K562 (cell line): ENCODE data around the gene ARL11. TPM values are rescaled to one million over a fixed set of nuclear protein-coding genes. Genes with fewer than 3 reads are reported as not detected.

Experiments
- CBFA2T3 ChIP-seq: fragments of 450-650 bp; IDR thresholded peaks from 2 replicates; pipeline ENCODE4 v1.6.1; 2017
- CHCHD3 ChIP-seq: fragments of 250-450 bp; sonication (Bioruptor Pico); IDR thresholded peaks from 2 replicates; pipeline ENCODE4 v2.1.2; 2022; ENCODE audit warnings: mild to moderate bottlenecking
- JUND ChIP-seq, 2 experiments: IDR thresholded peaks; 2 replicates in 1 of 2; 3 replicates in 1 of 2; pipeline ENCODE4 v1.6.1; 2011; ENCODE audit warnings: borderline replicate concordance in 2 of 2, low read depth in 2 of 2, low read length in 2 of 2, improper control_type of control experiment in 1 of 2, missing biosample characterization in 1 of 2, missing genetic modification characterization in 1 of 2, missing genetic modification reagents in 1 of 2
- KAT8 ChIP-seq: fragments of 450-650 bp; IDR thresholded peaks from 2 replicates; pipeline ENCODE4 v1.6.1; 2016; ENCODE audit warnings: low read depth, mild to moderate bottlenecking
- NCOA1 ChIP-seq: fragments of 450-650 bp; IDR thresholded peaks from 2 replicates; pipeline ENCODE4 v1.6.1; 2016; ENCODE audit warnings: low read depth
- NR2F6 ChIP-seq: fragments of 450-650 bp; formaldehyde crosslinking; IDR thresholded peaks from 2 replicates; pipeline ENCODE4 v1.4.0; 2020; ENCODE audit warnings: mild to moderate bottlenecking
- PHF21A ChIP-seq: fragments of 450-650 bp; IDR thresholded peaks from 2 replicates; pipeline ENCODE4 v1.6.1; 2017; ENCODE audit warnings: low read depth, borderline replicate concordance
- POLR3A ChIP-seq: IDR thresholded peaks from 2 replicates; pipeline ENCODE4 v1.6.1; 2011; ENCODE audit warnings: borderline replicate concordance, mild to moderate bottlenecking, moderate library complexity; ENCODE audit not compliant: insufficient read length, insufficient read depth; ENCODE audit errors: extremely low read depth
- SRF ChIP-seq, 2 experiments: fragments of 250-450, 450-650 bp in 1 of 2; sonication (Bioruptor Pico) in 1 of 2; sonication (generic) in 1 of 2; formaldehyde crosslinking; IDR thresholded peaks; 2 replicates each; pipeline versions ENCODE4 v1.5.0 to v1.5.1; 2020 to 2022; ENCODE audit warnings: mild to moderate bottlenecking in 1 of 2, missing genetic modification reagents in 1 of 2
- STAT5B ChIP-seq: fragments of 250-450 bp; sonication (Bioruptor Pico); IDR thresholded peaks from 2 replicates; pipeline ENCODE4 v1.8.0; 2021; ENCODE audit warnings: mild to moderate bottlenecking, inconsistent platforms
- TAF15 ChIP-seq: fragments of 200-400 bp; formaldehyde crosslinking; IDR thresholded peaks from 2 replicates; pipeline ENCODE4 v1.6.1; 2017; ENCODE audit warnings: mild to moderate bottlenecking, low read depth, low read length, moderate library complexity
- TRIM24 ChIP-seq, 2 experiments: fragments of 450-650 bp; IDR thresholded peaks; 2 replicates each; pipeline ENCODE4 v1.6.1; 2016
- WHSC1 ChIP-seq: IDR thresholded peaks from one replicate; pipeline ENCODE4 v1.6.1; 2012; ENCODE audit warnings: low read length, control low read depth, inconsistent platforms
- ZC3H8 ChIP-seq: fragments of 450-650 bp; IDR thresholded peaks from 2 replicates; pipeline ENCODE4 v1.6.1; 2017
- polyA plus RNA-seq, 8 experiments: library from polyadenylated mRNA; depleted of rRNA in 4 of 8; stranded (reverse) in 5 of 8; unstranded in 3 of 8; fragments of >200 nt; fragmentation: Nextera tagmentation in 2 of 8; fragmentation: Illumina TruSeq in 1 of 8; extraction: Ambion mirVana in 2 of 8; extraction: Trizol in 1 of 8; gene quantifications; 2 replicates each; pipeline versions ENCODE4 v1.2.1 to v1.2.3, GENCODE V29; 2011 to 2014; ENCODE audit warnings: inconsistent platforms in 1 of 8, missing spikeins in 1 of 8
- total RNA-seq, 7 experiments: library from RNA; depleted of rRNA in 6 of 7; stranded (reverse); fragments of >200 nt in 6 of 7; fragmentation: Illumina TruSeq in 2 of 7; extraction: Trizol in 2 of 7; gene quantifications; 2 replicates each; pipeline versions ENCODE4 v1.2.1 to v1.2.3, GENCODE V29; 2011 to 2021; ENCODE audit warnings: low replicate concordance in 1 of 7
- TF ChIP-seq, protein P1 (sequence below): fragments of 200-400 bp; formaldehyde crosslinking; IDR thresholded peaks from 2 replicates; pipeline ENCODE4 v1.6.1; 2017; ENCODE audit warnings: mild to moderate bottlenecking, low read depth, low read length, moderate library complexity
- TF ChIP-seq, protein P2 (sequence below): sonication (generic); formaldehyde crosslinking; IDR thresholded peaks from 2 replicates; pipeline ENCODE4 v1.4.0; 2020; ENCODE audit warnings: mild to moderate bottlenecking, missing genetic modification reagents
- TF ChIP-seq, protein P3 (sequence below), 2 experiments: fragments of 450-650 bp; formaldehyde crosslinking in 1 of 2; IDR thresholded peaks; 2 replicates each; pipeline versions ENCODE4 v1.4.0 to v1.6.1; 2014 to 2020; ENCODE audit warnings: mild to moderate bottlenecking in 2 of 2, borderline replicate concordance in 1 of 2, low read depth in 1 of 2

The ARL11 gene
- total and polyA plus RNA-seq, 9 of the 15 experiments (the other 6 are each of a cell fraction or from before 2014, with no cell fraction given), result 0.18 to 0.87 (median 0.45) TPM

DNA sequence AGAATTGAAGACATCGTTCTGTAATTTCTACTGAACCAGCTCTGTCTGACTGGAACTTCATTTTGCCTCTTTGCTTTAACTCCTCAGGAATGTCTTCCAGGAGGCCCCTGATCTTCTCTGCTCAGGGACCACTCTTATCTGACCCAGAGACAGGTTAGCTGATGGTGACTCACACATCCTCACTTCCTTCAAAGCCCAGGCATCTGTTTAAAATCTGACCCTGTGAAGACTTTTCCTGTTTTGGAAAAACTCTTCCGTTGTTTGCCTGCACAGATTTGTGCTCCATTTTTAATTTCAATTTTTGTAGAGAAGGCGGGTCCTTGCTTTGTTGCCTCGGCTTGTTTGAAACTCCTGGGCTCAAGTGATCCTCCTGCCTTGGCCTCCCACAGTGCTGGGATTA lies 1.6 kb downstream of the ARL11 start (continued):
- TF ChIP-seq, protein P1, sequence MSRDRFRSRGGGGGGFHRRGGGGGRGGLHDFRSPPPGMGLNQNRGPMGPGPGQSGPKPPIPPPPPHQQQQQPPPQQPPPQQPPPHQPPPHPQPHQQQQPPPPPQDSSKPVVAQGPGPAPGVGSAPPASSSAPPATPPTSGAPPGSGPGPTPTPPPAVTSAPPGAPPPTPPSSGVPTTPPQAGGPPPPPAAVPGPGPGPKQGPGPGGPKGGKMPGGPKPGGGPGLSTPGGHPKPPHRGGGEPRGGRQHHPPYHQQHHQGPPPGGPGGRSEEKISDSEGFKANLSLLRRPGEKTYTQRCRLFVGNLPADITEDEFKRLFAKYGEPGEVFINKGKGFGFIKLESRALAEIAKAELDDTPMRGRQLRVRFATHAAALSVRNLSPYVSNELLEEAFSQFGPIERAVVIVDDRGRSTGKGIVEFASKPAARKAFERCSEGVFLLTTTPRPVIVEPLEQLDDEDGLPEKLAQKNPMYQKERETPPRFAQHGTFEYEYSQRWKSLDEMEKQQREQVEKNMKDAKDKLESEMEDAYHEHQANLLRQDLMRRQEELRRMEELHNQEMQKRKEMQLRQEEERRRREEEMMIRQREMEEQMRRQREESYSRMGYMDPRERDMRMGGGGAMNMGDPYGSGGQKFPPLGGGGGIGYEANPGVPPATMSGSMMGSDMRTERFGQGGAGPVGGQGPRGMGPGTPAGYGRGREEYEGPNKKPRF, result no peak
- TF ChIP-seq JUND (IDR thresholded peaks at IDR 0.05; ENCODE audit: borderline replicate concordance, low read depth, low read length), result peak; percentile 67; the same call in 1 of the 2 replicates
- TF ChIP-seq JUND (tag; IDR thresholded peaks at IDR 0.05; ENCODE audit: borderline replicate concordance, low read depth, low read length), result no peak; the same call in 2 of the 3 replicates
- no peak for TF ChIP-seq TAF15
- TF ChIP-seq ZC3H8, result no peak
- TF ChIP-seq CBFA2T3, result peak; percentile 56
- TF ChIP-seq POLR3A, result no peak
- no peak for TF ChIP-seq CHCHD3 (CRISPR knock-in tag)
- TF ChIP-seq TRIM24 (IDR thresholded peaks at IDR 0.05), result no peak
- TF ChIP-seq, protein P2, sequence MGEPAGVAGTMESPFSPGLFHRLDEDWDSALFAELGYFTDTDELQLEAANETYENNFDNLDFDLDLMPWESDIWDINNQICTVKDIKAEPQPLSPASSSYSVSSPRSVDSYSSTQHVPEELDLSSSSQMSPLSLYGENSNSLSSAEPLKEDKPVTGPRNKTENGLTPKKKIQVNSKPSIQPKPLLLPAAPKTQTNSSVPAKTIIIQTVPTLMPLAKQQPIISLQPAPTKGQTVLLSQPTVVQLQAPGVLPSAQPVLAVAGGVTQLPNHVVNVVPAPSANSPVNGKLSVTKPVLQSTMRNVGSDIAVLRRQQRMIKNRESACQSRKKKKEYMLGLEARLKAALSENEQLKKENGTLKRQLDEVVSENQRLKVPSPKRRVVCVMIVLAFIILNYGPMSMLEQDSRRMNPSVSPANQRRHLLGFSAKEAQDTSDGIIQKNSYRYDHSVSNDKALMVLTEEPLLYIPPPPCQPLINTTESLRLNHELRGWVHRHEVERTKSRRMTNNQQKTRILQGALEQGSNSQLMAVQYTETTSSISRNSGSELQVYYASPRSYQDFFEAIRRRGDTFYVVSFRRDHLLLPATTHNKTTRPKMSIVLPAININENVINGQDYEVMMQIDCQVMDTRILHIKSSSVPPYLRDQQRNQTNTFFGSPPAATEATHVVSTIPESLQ (CRISPR knock-in tag), result no peak
- no peak for TF ChIP-seq NCOA1
- no peak for TF ChIP-seq PHF21A
- no peak for TF ChIP-seq WHSC1
- no peak for TF ChIP-seq KAT8
- TF ChIP-seq, protein P3, sequence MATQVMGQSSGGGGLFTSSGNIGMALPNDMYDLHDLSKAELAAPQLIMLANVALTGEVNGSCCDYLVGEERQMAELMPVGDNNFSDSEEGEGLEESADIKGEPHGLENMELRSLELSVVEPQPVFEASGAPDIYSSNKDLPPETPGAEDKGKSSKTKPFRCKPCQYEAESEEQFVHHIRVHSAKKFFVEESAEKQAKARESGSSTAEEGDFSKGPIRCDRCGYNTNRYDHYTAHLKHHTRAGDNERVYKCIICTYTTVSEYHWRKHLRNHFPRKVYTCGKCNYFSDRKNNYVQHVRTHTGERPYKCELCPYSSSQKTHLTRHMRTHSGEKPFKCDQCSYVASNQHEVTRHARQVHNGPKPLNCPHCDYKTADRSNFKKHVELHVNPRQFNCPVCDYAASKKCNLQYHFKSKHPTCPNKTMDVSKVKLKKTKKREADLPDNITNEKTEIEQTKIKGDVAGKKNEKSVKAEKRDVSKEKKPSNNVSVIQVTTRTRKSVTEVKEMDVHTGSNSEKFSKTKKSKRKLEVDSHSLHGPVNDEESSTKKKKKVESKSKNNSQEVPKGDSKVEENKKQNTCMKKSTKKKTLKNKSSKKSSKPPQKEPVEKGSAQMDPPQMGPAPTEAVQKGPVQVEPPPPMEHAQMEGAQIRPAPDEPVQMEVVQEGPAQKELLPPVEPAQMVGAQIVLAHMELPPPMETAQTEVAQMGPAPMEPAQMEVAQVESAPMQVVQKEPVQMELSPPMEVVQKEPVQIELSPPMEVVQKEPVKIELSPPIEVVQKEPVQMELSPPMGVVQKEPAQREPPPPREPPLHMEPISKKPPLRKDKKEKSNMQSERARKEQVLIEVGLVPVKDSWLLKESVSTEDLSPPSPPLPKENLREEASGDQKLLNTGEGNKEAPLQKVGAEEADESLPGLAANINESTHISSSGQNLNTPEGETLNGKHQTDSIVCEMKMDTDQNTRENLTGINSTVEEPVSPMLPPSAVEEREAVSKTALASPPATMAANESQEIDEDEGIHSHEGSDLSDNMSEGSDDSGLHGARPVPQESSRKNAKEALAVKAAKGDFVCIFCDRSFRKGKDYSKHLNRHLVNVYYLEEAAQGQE (IDR thresholded peaks at IDR 0.05; ENCODE audit: borderline replicate concordance), result no peak
- TF ChIP-seq, protein P3 (CRISPR knock-in tag; IDR thresholded peaks at IDR 0.05; ENCODE audit: low read depth), result no peak
- no peak for TF ChIP-seq NR2F6 (CRISPR knock-in tag)
- TF ChIP-seq STAT5B (CRISPR knock-in tag), result no peak
- no peak for TF ChIP-seq SRF (CRISPR knock-in tag; IDR thresholded peaks at IDR 0.05)
